K562 (cell line): Measurements from ENCODE around the gene NRARP. TPM values are rescaled to one million over a fixed set of nuclear protein-coding genes. Genes with fewer than 3 reads are reported as not detected.
A peak's percentile ranks its signal among the peaks of the same experiment; 100 is the strongest.

Source experiments
- CBX2 ChIP-seq: fragments of 200-600 bp; sonication (generic); IDR thresholded peaks from one replicate; pipeline ENCODE4 v1.6.1; 2012; ENCODE audit warnings: mild to moderate bottlenecking, low read length, inconsistent platforms; ENCODE audit not compliant: insufficient read depth, poor library complexity, severe bottlenecking
- HCFC1 ChIP-seq: IDR thresholded peaks from 2 replicates; pipeline ENCODE4 v1.6.1; 2012; ENCODE audit warnings: low read depth, low read length, improper control_type of control experiment
- NR2C1 ChIP-seq, 2 experiments: fragments of 450-650 bp; IDR thresholded peaks; 2 replicates each; pipeline ENCODE4 v1.6.1; 2017; ENCODE audit warnings: mild to moderate bottlenecking in 2 of 2, antibody characterized with exemption in 1 of 2, inconsistent platforms in 1 of 2, missing compliant biosample characterization in 1 of 2, missing genetic modification characterization in 1 of 2
- SMAD3 ChIP-seq: fragments of 450-650 bp; formaldehyde crosslinking; conservative IDR thresholded peaks from 2 replicates; pipeline ENCODE4 v1.4.0; 2020; ENCODE audit warnings: mild to moderate bottlenecking
- USF1 ChIP-seq: sonication (generic); formaldehyde crosslinking; IDR thresholded peaks from 2 replicates; pipeline ENCODE4 v1.9.0; 2022; ENCODE audit warnings: mild to moderate bottlenecking, missing genetic modification reagents
- ZNF133 ChIP-seq: fragments of 250-450 bp; sonication (Bioruptor Pico); IDR thresholded peaks from 2 replicates; pipeline ENCODE4 v1.4.0; 2020; ENCODE audit warnings: mild to moderate bottlenecking
- ZNF318 ChIP-seq, 2 experiments: fragments of 450-650 bp; IDR thresholded peaks; 2 replicates each; pipeline ENCODE4 v1.6.1; 2016; ENCODE audit warnings: mild to moderate bottlenecking in 2 of 2, borderline replicate concordance in 1 of 2, low read depth in 1 of 2, moderate library complexity in 1 of 2
- ZNF695 ChIP-seq: fragments of 450-650 bp; formaldehyde crosslinking; IDR thresholded peaks from 2 replicates; pipeline ENCODE4 v1.4.0; 2020; ENCODE audit warnings: mild to moderate bottlenecking, moderate library complexity
- ZNF699 ChIP-seq: fragments of 250-450 bp; sonication (Bioruptor Pico); IDR thresholded peaks from 2 replicates; pipeline ENCODE4 v1.8.0; 2021; ENCODE audit warnings: mild to moderate bottlenecking, moderate library complexity; ENCODE audit not compliant: insufficient replicate concordance
- polyA plus RNA-seq, 8 experiments: library from polyadenylated mRNA; depleted of rRNA in 4 of 8; stranded (reverse) in 5 of 8; unstranded in 3 of 8; fragments of >200 nt; fragmentation: Nextera tagmentation in 2 of 8; fragmentation: Illumina TruSeq in 1 of 8; extraction: Ambion mirVana in 2 of 8; extraction: Trizol in 1 of 8; gene quantifications; 2 replicates each; pipeline versions ENCODE4 v1.2.1 to v1.2.3, GENCODE V29; 2011 to 2014; ENCODE audit warnings: inconsistent platforms in 1 of 8, missing spikeins in 1 of 8
- total RNA-seq, 7 experiments: library from RNA; depleted of rRNA in 6 of 7; stranded (reverse); fragments of >200 nt in 6 of 7; fragmentation: Illumina TruSeq in 2 of 7; extraction: Trizol in 2 of 7; gene quantifications; 2 replicates each; pipeline versions ENCODE4 v1.2.1 to v1.2.3, GENCODE V29; 2011 to 2021; ENCODE audit warnings: low replicate concordance in 1 of 7

Gene NRARP
- total and polyA plus RNA-seq, 9 of the 15 experiments (the other 6 are each of a cell fraction or from before 2014, with no cell fraction given), result 2.0 to 24.5 (median 7.2) TPM; not detected in 2

GRCh38 chr9:137294091-137294680, 7.9 kb downstream of the NRARP start (continued):
- TF ChIP-seq ZNF133 (CRISPR knock-in tag) (no peak), USF1 (peak; percentile 85), HCFC1 (peak; percentile 85), NR2C1 (IDR thresholded peaks at IDR 0.05) (no peak), NR2C1 (tag; IDR thresholded peaks at IDR 0.05) (peak; percentile 26; the same call in 1 of the 2 replicates), CBX2 (no peak), ZNF318 (IDR thresholded peaks at IDR 0.05; ENCODE audit: borderline replicate concordance in 1 of 2, low read depth in 1 of 2) (no peak), ZNF699 (no peak), SMAD3 (CRISPR knock-in tag) (no peak), ZNF695 (CRISPR knock-in tag) (no peak)
